Left renal cortex interstitium (tissue), 4 donors: ENCODE measurements around the gene TET2. TPM values are rescaled to one million over a fixed set of nuclear protein-coding genes. Genes with fewer than 3 reads are reported as not detected.

Experiments
- DNase-seq, 4 donors: peaks; one replicate each; pipeline ENCODE4 v3.0.0-alpha.2; 2013; ENCODE audit warnings: low read depth in 4 of 4, low spot score in 2 of 4, missing footprints in 1 of 4
- polyA plus RNA-seq, 4 donors: library from polyadenylated mRNA; unstranded; fragments of 120-200 nt; gene quantifications; one replicate each; pipeline ENCODE4 v1.2.1, GENCODE V29; 2013; ENCODE audit not compliant: insufficient read length in 4 of 4

The TET2 gene
- polyA plus RNA-seq, 4 donors: 19.1 to 27.6 (median 25.0) TPM

DNA sequence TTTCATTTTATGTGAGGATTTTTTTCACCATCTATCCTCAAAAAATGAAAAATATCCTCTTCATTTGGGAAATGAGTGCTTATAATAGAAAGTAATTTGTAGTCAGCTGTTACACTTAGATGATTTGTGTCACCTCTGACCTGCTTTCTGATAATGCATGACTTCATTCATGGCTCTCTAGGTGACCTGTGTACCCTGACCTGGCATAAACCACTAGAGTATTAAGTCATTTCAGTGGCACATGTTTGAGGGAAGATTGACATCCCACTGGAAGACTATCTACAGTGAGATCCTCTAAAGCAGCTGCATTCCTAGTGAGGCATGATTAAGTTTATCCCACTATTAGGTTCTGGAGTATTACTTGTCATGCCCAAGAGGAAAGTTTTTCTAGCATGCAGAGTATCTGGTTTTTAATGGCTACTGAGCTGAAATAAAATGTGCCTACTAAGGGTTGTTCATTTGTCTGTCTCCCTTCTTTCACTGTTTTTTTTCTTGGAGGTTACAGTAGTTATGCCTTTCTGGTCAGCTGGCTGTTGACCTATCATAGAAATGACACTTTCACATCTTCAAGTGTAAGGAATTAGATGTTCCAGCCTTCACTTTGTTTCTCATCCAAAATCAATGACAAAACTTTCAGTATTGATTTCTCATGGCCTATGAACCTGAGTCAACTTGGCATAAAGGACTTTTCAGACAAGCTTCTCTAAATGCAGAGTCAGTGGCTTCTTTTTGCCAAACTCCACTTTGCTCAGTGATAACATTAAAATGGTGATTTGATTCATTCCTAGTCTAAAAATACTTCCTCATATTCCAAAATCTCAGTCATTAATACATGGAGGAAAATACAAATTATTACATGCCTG lies 33.1 kb downstream of the TET2 start:
- no peak for DNase-seq

- DNase-seq: no peak
Observed at GRCh38 chr4:105181259-105181658, 34.6 kb downstream of the TET2 start.

GRCh38 chr4:105182211-105182610 lies 35.5 kb downstream of the TET2 start:
- no peak for DNase-seq

DNA sequence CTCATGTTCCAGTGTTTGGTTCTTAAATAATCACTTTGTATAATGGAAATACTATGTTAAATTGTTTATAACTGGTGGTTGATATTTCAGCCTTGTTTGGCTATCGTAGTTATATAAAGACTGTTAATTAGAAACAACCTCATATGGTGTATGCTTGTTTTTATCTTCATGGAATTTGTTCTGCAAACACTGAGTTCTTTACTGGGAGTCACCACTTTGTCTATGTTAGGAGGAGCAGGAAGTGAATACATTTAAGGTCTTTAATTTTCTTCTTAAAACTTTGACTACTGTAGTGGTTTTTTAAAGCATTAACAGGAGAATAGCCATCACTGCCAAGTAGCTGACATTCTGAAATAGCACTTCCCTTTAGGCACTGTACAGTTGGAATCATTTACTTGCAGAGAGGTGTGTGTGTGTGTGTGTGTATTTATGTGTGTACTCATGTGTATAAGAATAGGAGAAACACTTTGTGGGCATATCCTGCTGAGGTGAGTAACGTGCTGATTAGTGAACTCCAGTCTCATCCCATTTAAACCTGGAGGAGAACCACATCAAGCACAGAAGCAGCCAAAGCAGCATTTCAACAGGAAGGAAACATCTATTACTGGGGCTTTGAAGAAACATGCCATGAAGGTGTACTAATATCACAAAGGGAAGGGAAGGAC lies 37.8 kb downstream of the TET2 start:
- DNase-seq: no peak

DNA sequence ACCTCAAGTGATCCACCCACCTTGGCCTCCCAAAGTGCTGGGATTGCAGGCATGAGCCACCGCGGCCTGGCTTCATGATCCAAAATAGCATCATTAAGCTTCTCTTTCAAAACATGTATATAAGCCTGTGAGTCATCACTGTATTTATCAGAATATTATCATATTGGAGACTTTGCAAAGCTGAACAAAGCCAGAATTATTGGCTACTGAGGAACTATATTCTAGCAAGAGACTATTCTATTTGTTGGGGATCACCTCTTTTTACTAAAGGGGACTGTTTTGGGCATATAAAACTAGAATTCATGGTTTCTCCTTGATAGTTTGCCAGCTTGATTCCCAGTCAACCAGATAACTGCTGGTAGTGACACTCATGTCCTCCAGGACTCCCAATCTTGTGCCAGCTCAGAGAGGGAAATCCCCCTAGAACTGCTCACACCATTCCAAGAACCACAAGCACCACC lies 40.1 kb downstream of the TET2 start:
- DNase-seq: no peak

DNA sequence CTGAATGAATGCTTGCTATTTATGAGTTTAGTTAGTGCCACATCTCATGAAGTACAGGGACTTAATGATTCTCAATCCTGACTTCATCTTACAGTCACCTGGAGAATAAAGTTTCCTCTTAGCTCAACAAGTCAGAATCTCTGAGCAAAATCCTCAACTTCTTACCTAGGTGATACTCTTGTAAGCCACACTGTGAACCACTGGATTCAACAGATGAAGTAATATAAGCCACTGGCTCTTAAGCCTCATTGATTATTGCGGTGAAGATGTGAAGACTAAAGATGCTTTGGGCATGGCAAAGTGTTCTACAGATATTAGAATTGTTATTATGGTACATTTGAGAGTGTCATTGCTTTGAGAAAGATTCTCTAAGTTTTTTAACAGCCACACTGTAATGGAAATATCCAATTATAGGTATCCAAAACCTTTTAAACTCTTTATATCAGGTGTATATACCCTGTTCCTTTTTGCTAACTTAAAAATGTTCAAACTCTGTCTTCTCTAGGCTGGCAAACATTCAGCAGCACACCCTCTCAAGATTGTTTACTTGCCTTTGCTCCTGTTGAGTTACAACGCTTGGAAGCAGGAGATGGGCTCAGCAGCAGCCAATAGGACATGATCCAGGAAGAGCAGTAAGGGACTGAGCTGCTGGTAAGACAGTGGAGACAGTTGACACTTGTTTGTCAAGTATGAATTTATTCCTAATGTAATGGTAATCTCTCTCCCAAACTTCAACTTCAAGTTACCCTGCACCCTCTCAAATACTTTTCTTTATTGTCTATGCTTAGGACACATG lies 43.4 kb downstream of the TET2 start:
- no peak for DNase-seq

DNA sequence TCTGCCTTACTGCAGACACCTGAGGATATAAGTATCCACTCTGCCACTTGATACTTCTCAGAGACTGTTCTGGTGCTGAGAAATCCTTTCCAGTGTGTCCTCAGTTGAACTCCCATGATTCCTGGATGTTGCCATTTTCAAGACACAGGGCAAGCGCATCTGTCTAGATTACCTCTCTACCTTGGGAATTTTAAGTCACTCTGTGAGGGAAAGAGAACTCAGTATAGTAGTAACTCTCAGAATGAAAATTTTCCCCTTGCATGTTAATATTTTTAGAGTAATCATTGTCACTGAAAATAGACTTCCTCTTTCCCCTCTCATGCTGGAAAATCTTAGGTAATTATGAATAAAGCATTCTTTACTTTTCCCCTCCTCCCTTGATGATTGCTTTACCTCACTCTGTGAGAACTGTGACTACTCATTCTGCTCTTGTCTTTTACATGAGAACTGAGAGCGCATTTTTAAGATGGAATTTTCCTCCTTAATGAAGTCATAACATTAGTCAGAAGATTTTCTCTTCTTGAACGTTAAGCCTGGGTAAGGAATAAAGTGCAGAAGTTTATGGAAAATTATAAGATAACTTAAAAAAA lies 45.0 kb downstream of the TET2 start:
- DNase-seq: no peak

DNA sequence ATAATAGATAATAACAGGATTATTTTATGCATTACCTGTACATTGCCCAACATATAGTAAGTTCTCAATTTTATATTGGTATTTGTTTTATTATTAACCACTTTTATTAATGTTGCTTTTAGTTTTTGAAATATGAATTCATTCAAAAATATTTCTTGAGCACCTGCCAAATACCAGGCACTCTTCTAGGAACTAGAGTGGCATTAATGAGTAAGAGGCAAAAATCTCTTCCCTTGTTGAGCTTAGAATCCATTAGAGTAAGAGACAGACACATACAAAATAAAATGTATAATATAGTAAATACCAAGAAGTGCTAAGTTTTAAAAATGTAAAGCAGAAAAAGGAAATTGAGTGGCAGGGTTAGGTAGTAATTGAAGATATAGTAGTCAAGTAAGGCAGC lies 45.8 kb downstream of the TET2 start:
- no peak for DNase-seq

- DNase-seq: no peak
Observed at GRCh38 chr4:105192910-105193309, 46.2 kb downstream of the TET2 start.

DNA sequence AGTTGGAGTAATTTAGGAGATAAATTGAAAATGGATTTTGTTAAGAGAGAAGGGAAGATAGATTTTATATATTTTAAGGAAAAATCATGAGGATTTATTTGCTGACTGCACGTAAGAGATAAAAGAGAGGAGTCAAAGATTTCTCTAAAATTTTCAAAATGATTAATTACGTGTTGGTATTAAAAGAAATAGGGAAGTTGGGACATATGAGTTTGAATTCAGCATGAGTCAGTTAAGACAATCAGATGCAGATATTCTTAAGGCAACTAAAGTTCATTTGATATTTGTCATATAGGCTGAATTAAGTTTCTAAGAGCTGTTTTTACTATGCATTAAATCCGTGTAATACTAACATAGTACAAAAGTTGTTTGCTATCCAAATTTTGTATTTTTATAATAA lies 46.9 kb downstream of the TET2 start:
- no peak for DNase-seq

- no peak for DNase-seq
Observed at GRCh38 chr4:105194328-105195231, 47.9 kb downstream of the TET2 start.

- DNase-seq: no peak
Observed at GRCh38 chr4:105196523-105197145, 50.0 kb downstream of the TET2 start.

GRCh38 chr4:105197777-105198176 lies 51.1 kb downstream of the TET2 start:
- DNase-seq: no peak

GRCh38 chr4:105198541-105198940 lies 51.9 kb downstream of the TET2 start:
- DNase-seq: no peak

GRCh38 chr4:105206214-105206613 lies 59.5 kb downstream of the TET2 start:
- no peak for DNase-seq

GRCh38 chr4:105207386-105207785 lies 60.7 kb downstream of the TET2 start:
- DNase-seq: no peak

DNA sequence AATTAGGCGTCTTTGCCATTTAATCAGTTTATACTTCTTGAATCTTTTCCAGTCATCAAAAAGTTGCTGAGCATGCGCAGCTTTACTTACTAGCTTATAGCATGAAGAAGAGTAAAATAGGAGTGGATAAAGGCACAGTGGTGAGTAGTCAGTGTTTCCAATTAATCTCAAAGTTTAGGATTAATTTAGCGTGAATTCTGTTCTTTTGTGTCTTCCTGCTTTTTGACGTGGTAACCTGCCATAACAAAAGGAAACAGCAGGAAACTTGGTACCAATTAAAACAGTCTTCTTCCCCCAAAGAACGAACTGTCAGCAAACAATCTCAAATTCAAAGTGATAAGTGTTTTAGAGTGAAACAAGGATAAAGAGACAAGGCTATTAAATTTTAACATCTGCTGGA lies 61.9 kb downstream of the TET2 start:
- no peak for DNase-seq

DNA sequence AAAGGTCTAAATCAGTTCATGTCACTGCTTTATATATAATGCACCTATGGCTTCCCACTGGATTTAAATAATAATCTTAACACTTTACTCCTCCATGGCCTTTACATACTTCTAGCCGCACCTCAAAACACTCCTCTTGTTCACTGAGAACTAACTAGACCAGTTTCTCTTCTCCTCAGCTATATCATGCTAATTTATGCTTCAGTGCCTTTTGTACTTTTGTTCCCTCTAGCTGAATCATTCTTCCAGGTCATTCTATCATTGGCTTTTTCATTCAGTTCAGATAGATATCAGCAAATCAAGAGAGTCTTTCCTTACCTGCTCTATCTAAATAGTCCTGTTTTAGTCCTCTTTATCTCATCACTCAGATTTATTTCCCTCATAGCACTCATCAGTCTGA lies 64.2 kb downstream of the TET2 start:
- no peak for DNase-seq

- DNase-seq: no peak
Observed at GRCh38 chr4:105215609-105216313, 69.1 kb downstream of the TET2 start.
